ENCODE results near the gene KIAA0319L. TPM values are rescaled to one million over a fixed set of nuclear protein-coding genes. Genes with fewer than 3 reads are reported as not detected.

Gene KIAA0319L
- total and polyA plus RNA-seq, 2 donors (not counting 3 experiments of a cell fraction or from before 2014, with no cell fraction given): 31.4 to 43.4 TPM

DNA sequence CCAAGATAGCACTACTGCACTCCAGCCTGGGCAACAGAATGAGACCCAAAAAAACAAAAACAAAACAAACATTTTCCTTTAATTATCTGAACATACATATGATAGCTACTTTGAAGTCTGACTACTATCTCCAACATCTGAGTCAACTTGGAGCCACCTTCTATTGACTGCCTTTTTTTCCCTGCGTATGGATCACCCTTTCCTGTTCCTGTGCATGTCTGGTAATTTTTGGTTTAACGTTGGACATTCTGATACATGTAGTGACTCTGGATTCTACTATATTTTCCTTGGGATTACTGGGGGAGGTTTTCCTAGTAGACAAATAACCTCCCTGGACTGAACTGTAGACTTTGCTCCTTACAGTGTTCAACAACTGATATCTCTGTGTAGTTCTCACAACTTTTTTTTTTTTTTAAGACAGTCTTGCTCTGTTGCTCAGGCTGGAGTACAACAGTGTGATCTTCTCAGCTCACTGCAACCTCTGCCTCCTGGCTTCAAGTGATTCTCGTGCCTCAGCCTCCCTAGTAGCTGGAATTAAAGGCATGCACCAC, 70.3 kb downstream of the KIAA0319L start:
- TF ChIP-seq MYC (IDR thresholded peaks at IDR 0.05; ENCODE audit: low read depth, low read length) (no peak), GATA2 (IDR thresholded peaks at IDR 0.05; ENCODE audit: insufficient read depth, insufficient read length, low read depth, low read length) (no peak), EZH2 (IDR thresholded peaks at IDR 0.05; ENCODE audit: borderline replicate concordance, low read depth, low read length, severe bottlenecking) (no peak), FOS (IDR thresholded peaks at IDR 0.05; ENCODE audit: borderline replicate concordance, insufficient read depth, low read length) (no peak), POLR2AphosphoS5 (IDR thresholded peaks at IDR 0.05; ENCODE audit: insufficient read depth, low read depth, low read length) (no peak), JUN (IDR thresholded peaks at IDR 0.05; ENCODE audit: borderline replicate concordance, insufficient read depth, insufficient read length, low read depth) (no peak), POLR2A (IDR thresholded peaks at IDR 0.05; ENCODE audit: low read depth, low read length) (no peak)
- TF ChIP-seq, protein P1, sequence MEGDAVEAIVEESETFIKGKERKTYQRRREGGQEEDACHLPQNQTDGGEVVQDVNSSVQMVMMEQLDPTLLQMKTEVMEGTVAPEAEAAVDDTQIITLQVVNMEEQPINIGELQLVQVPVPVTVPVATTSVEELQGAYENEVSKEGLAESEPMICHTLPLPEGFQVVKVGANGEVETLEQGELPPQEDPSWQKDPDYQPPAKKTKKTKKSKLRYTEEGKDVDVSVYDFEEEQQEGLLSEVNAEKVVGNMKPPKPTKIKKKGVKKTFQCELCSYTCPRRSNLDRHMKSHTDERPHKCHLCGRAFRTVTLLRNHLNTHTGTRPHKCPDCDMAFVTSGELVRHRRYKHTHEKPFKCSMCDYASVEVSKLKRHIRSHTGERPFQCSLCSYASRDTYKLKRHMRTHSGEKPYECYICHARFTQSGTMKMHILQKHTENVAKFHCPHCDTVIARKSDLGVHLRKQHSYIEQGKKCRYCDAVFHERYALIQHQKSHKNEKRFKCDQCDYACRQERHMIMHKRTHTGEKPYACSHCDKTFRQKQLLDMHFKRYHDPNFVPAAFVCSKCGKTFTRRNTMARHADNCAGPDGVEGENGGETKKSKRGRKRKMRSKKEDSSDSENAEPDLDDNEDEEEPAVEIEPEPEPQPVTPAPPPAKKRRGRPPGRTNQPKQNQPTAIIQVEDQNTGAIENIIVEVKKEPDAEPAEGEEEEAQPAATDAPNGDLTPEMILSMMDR (IDR thresholded peaks at IDR 0.05; ENCODE audit: extremely low read depth in 1 of 2, insufficient read depth in 1 of 2, low read depth in 1 of 2, low read length in 2 of 2): no peak
- TF ChIP-seq, protein P2, sequence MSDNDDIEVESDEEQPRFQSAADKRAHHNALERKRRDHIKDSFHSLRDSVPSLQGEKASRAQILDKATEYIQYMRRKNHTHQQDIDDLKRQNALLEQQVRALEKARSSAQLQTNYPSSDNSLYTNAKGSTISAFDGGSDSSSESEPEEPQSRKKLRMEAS (IDR thresholded peaks at IDR 0.05; ENCODE audit: insufficient read depth, insufficient read length): no peak

More for the DNA sequence above, 70.3 kb downstream of the KIAA0319L start:
- H3K9ac ChIP-seq (replicated peaks; ENCODE audit: extremely low read depth, insufficient read depth, low read length): no peak overlapping the region
- H3K9me3 ChIP-seq (replicated peaks; ENCODE audit: control insufficient read depth, insufficient read depth, low read length): no peaks in the 10 kb centered on the region
- no peaks in the 10 kb centered on the region for H3K27me3 ChIP-seq (ENCODE audit: control insufficient read depth in 2 of 2, insufficient read depth in 2 of 2, low read length in 2 of 2)
- DNase-seq (ENCODE audit: low read depth, low spot score) (no peak), FAIRE-seq (no peak)
- BruUV-seq (replicated peaks): no TSS peak
- intact Hi-C loops (cut with micrococcal nuclease): no loop called here
- H3K4me3 ChIP-seq (replicated peaks in 1 of 3; ENCODE audit: insufficient read depth in 1 of 3, low read depth in 1 of 3, low read length in 3 of 3): no peak overlapping the region
- no peaks in the 10 kb centered on the region for H4K20me1 ChIP-seq (replicated peaks; ENCODE audit: control insufficient read depth, extremely low read depth, insufficient read depth, low read length)
- H3K27ac ChIP-seq (ENCODE audit: insufficient read depth, low read depth, low read length): no peak overlapping the region
- H3K9me1 ChIP-seq (replicated peaks; ENCODE audit: control insufficient read depth, extremely low read depth, insufficient read depth, low read length): no peaks in the 10 kb centered on the region
- dilution Hi-C loops (cut with MboI; ENCODE audit: extremely low pct_ligation_motif_present, low sequenced_read_pairs): no loop called here
- H3K4me2 ChIP-seq (ENCODE audit: insufficient read depth, low read length): no peak overlapping the region
- H3K79me2 ChIP-seq (ENCODE audit: control insufficient read depth, insufficient read depth, low read length): no peaks in the 10 kb centered on the region
- ChIA-PET POLR2A (no interaction called here), CTCF (interaction anchor here (0.6 to 2.1 kb wide), 3 partner anchors 36 to 332 kb away, joined by 3 to 10 read pairs (median 4); no protein-coding TSS in a partner anchor)
- H2AFZ ChIP-seq (ENCODE audit: low read depth, low read length): no peak overlapping the region
- H3K36me3 ChIP-seq (ENCODE audit: control insufficient read depth in 2 of 2, extremely low read depth in 1 of 2, insufficient read depth in 2 of 2, low read length in 2 of 2): no peaks in the 10 kb centered on the region
- no peaks in the 10 kb centered on the region for H3K4me1 ChIP-seq (ENCODE audit: control insufficient read depth, extremely low read depth, insufficient read depth, low read length)
